Peyer's patch (tissue), 4 donors: ENCODE results near the gene CACNA2D4.

Experiments used
- POLR2A ChIP-seq, 2 donors: fragments of 450-650 bp; IDR thresholded peaks; one replicate each; pipeline ENCODE4 v1.5.1; 2017; ENCODE audit warnings: antibody characterized with exemption in 2 of 2, mild to moderate bottlenecking in 2 of 2, moderate library complexity in 2 of 2
- TF ChIP-seq, protein P1 (sequence below), 6 experiments: fragments of 450-650 bp in 4 of 6; fragments of 200-600 bp in 2 of 6; sonication (generic) in 1 of 6; IDR thresholded peaks; one replicate each; pipeline ENCODE4 v1.5.1; 2017 to 2019; ENCODE audit warnings: antibody characterized with exemption in 6 of 6, mild to moderate bottlenecking in 3 of 6, moderate library complexity in 1 of 6

DNA sequence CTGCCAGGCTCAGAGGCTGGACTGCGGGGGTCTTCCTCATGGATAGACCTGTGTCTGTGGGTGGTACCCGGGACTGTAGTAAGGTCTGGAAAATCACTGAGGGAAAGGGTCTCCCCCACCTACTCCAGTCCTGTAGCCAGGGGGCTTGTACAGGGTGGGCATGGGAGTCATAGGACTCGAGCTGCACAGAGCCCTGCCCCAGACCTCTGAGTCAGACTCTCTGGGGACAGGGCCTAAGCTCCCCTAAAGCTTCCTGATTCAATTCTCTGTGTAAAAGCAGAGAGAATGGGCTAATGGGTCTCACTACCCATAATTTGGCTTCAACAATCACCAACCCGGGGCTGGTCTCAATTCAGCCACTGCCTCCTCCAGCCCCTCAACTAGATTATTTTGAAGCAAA is 71.0 kb downstream of the CACNA2D4 start:
- no peak for TF ChIP-seq POLR2A (IDR thresholded peaks at IDR 0.05)
- TF ChIP-seq, protein P1, sequence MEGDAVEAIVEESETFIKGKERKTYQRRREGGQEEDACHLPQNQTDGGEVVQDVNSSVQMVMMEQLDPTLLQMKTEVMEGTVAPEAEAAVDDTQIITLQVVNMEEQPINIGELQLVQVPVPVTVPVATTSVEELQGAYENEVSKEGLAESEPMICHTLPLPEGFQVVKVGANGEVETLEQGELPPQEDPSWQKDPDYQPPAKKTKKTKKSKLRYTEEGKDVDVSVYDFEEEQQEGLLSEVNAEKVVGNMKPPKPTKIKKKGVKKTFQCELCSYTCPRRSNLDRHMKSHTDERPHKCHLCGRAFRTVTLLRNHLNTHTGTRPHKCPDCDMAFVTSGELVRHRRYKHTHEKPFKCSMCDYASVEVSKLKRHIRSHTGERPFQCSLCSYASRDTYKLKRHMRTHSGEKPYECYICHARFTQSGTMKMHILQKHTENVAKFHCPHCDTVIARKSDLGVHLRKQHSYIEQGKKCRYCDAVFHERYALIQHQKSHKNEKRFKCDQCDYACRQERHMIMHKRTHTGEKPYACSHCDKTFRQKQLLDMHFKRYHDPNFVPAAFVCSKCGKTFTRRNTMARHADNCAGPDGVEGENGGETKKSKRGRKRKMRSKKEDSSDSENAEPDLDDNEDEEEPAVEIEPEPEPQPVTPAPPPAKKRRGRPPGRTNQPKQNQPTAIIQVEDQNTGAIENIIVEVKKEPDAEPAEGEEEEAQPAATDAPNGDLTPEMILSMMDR (IDR thresholded peaks at IDR 0.05) = no peak
